ENCODE results near the gene CYSRT1. TPM values are rescaled to one million over a fixed set of nuclear protein-coding genes. Genes with fewer than 3 reads are reported as not detected.
A peak's percentile ranks its signal among the peaks of the same experiment; 100 is the strongest.

Gene CYSRT1
- total RNA-seq, 1 donor from 2014 or later: 2.1 TPM

GRCh38 chr9:137195525-137196220, 29.3 kb upstream of the CYSRT1 start:
- Histone ChIP-seq H3K4me3 (ENCODE audit: low read depth, low read length) (no peak overlapping the region), H3K27me3 (ENCODE audit: control insufficient read depth, insufficient read depth, low read length) (no peaks in the 10 kb centered on the region), H3K36me3 (ENCODE audit: control insufficient read depth, insufficient read depth, low read length) (no peaks in the 10 kb centered on the region)
- no peak for DNase-seq (ENCODE audit: low read depth)
- TF ChIP-seq, protein P1, sequence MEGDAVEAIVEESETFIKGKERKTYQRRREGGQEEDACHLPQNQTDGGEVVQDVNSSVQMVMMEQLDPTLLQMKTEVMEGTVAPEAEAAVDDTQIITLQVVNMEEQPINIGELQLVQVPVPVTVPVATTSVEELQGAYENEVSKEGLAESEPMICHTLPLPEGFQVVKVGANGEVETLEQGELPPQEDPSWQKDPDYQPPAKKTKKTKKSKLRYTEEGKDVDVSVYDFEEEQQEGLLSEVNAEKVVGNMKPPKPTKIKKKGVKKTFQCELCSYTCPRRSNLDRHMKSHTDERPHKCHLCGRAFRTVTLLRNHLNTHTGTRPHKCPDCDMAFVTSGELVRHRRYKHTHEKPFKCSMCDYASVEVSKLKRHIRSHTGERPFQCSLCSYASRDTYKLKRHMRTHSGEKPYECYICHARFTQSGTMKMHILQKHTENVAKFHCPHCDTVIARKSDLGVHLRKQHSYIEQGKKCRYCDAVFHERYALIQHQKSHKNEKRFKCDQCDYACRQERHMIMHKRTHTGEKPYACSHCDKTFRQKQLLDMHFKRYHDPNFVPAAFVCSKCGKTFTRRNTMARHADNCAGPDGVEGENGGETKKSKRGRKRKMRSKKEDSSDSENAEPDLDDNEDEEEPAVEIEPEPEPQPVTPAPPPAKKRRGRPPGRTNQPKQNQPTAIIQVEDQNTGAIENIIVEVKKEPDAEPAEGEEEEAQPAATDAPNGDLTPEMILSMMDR (IDR thresholded peaks at IDR 0.05; ENCODE audit: insufficient read depth, low read length, poor library complexity, severe bottlenecking): no peak

- Histone ChIP-seq H3K36me3 (ENCODE audit: control insufficient read depth, insufficient read depth, low read length) (no peaks in the 10 kb centered on the region), H3K27me3 (ENCODE audit: control insufficient read depth, insufficient read depth, low read length) (no peaks in the 10 kb centered on the region), H3K4me3 (ENCODE audit: low read depth, low read length) (no peak overlapping the region)
- TF ChIP-seq, protein P1 (IDR thresholded peaks at IDR 0.05; ENCODE audit: insufficient read depth, low read length, poor library complexity, severe bottlenecking): no peak
- DNase-seq (ENCODE audit: low read depth): no peak
Measured at GRCh38 chr9:137198051-137198901, 26.7 kb upstream of the CYSRT1 start.

DNA sequence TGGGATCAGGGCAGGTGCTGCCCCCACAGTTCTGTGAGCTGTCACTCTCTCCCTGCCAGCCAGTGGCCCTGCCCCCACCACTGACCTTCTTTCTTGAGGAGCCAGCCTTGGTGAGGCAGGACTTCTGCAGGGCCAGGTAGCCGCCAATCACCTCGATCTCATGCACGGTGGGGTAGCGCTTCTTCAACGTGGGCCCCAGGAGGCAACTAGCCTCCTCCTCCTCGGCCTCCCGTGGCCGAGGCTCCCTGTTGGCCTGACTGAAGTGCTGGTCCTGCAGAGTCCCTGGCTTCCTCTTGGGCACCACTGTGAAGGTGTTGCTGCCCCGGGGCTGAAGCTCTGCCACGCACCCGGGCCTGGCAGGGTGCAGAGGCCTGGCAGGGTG, 26.1 kb upstream of the CYSRT1 start:
- H3K36me3 ChIP-seq (ENCODE audit: control insufficient read depth, insufficient read depth, low read length): no peaks in the 10 kb centered on the region
- H3K4me3 ChIP-seq (ENCODE audit: low read depth, low read length): no peak overlapping the region
- no peak for DNase-seq (ENCODE audit: low read depth)
- no peaks in the 10 kb centered on the region for H3K27me3 ChIP-seq (ENCODE audit: control insufficient read depth, insufficient read depth, low read length)
- TF ChIP-seq, protein P1 (IDR thresholded peaks at IDR 0.05; ENCODE audit: insufficient read depth, low read length, poor library complexity, severe bottlenecking): no peak

DNA sequence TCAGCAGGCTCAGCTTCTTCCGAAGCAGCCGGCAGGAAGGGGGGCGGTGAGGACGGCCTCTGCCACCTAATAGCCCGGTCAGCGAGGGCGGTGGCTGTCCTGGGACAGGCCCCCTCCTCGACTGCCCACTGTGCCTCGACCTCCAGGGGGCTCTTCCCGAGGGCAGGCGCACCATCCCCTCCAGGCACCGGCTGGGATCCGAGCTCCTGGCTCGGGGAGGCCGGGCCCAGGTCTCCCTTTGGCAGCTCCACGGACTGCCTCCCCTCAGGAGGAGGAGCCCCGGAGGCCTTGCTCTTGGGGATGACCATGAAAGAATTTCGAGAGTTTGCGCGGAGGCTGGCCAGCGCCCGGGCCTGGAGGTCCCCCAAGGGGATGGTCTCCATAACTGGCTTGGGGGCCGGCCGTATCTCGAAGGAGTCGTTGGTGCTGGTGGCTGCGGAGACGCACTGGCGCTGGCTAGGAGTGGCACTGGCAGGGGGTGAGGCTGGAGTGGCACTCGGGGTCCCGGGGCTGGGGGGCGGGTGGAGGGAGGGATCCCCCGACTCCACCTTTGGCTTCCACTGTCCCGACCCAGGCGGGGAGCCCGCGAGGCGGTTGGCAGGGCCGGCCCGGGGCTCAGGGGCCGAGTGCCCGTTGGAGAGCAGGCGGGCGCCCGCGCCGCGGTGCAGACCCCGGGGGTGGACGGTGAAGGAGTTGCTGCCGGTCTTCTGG, 25.4 kb upstream of the CYSRT1 start:
- no peak for DNase-seq (ENCODE audit: low read depth)
- TF ChIP-seq, protein P1 (IDR thresholded peaks at IDR 0.05; ENCODE audit: insufficient read depth, low read length, poor library complexity, severe bottlenecking): no peak
- H3K36me3 ChIP-seq (ENCODE audit: control insufficient read depth, insufficient read depth, low read length): no peaks in the 10 kb centered on the region
- no peaks in the 10 kb centered on the region for H3K27me3 ChIP-seq (ENCODE audit: control insufficient read depth, insufficient read depth, low read length)
- H3K4me3 ChIP-seq (ENCODE audit: low read depth, low read length): peak overlapping the region; percentile 44

GRCh38 chr9:137200311-137201204, 24.4 kb upstream of the CYSRT1 start, which contains the start of gene TPRN:
TPRN (minus strand) TSS chr9:137200741; CDS start chr9:137200711, 30 bp downstream.
- Histone ChIP-seq H3K27me3 (ENCODE audit: control insufficient read depth, insufficient read depth, low read length) (no peaks in the 10 kb centered on the region), H3K36me3 (ENCODE audit: control insufficient read depth, insufficient read depth, low read length) (no peaks in the 10 kb centered on the region), H3K4me3 (ENCODE audit: low read depth, low read length) (peak within 1 kb of the TSS; percentile 79)
- peak; percentile 93 for DNase-seq (ENCODE audit: low read depth)
- TF ChIP-seq, protein P1 (IDR thresholded peaks at IDR 0.05; ENCODE audit: insufficient read depth, low read length, poor library complexity, severe bottlenecking): no peak

Measured in kidney epithelial cell (primary cell).